Peyer's patch (tissue), 4 donors: Measurements from ENCODE around the gene MUC5AC. TPM values are rescaled to one million over a fixed set of nuclear protein-coding genes. Genes with fewer than 3 reads are reported as not detected.

Experiments
- DNase-seq, 3 donors: peaks; one replicate each; pipeline ENCODE4 v3.0.0-alpha.2; 2017 to 2019
- H3K27ac ChIP-seq, 4 donors: fragments of 200-600 bp; sonication (generic); one replicate each; pipeline ENCODE4 v1.5.1; 2016 to 2019
- H3K27me3 ChIP-seq, 2 donors: fragments of 200-600 bp; sonication (generic); one replicate each; pipeline ENCODE4 v1.5.1; 2019
- H3K36me3 ChIP-seq, 3 donors: fragments of 200-600 bp; sonication (generic); one replicate each; pipeline ENCODE4 v1.5.1; 2016 to 2019
- H3K4me1 ChIP-seq, 4 donors: fragments of 200-600 bp; sonication (generic); one replicate each; pipeline ENCODE4 v1.5.1; 2016 to 2019
- H3K4me3 ChIP-seq, 4 donors: fragments of 200-600 bp; sonication (generic); 1 replicate in 3 of 4; 2 replicates in 1 of 4; pipeline ENCODE4 v1.5.1; 2016 to 2019; ENCODE audit warnings: mild to moderate bottlenecking in 1 of 4
- H3K9me3 ChIP-seq, 4 donors: fragments of 200-600 bp; sonication (generic); one replicate each; pipeline ENCODE4 v1.5.1; 2016 to 2019; ENCODE audit warnings: mild to moderate bottlenecking in 1 of 4
- CTCF ChIP-seq, 6 experiments: fragments of 450-650 bp in 4 of 6; fragments of 200-600 bp in 2 of 6; sonication (generic) in 1 of 6; IDR thresholded peaks; one replicate each; pipeline ENCODE4 v1.5.1; 2017 to 2019; ENCODE audit warnings: antibody characterized with exemption in 6 of 6, mild to moderate bottlenecking in 3 of 6, moderate library complexity in 1 of 6
- POLR2A ChIP-seq, 2 donors: fragments of 450-650 bp; IDR thresholded peaks; one replicate each; pipeline ENCODE4 v1.5.1; 2017; ENCODE audit warnings: antibody characterized with exemption in 2 of 2, mild to moderate bottlenecking in 2 of 2, moderate library complexity in 2 of 2
- total RNA-seq, 4 donors: library from RNA; depleted of rRNA; stranded (reverse); fragments of >200 nt; gene quantifications; one replicate each; pipeline ENCODE4 v1.1.0, GENCODE V29; 2016

MUC5AC gene
- total RNA-seq, 4 donors from 2014 or later: not detected

- no peaks in the 10 kb centered on the region for H3K4me1 ChIP-seq
- H3K4me3 ChIP-seq: no peak overlapping the region
- no peak overlapping the region for H3K27ac ChIP-seq
- no peaks in the 10 kb centered on the region for H3K27me3 ChIP-seq
- peak in 2 of 3 donors; percentile 13 to 43 for DNase-seq
- no peak for TF ChIP-seq CTCF (IDR thresholded peaks at IDR 0.05)
- no peak for TF ChIP-seq POLR2A (IDR thresholded peaks at IDR 0.05)
- H3K36me3 ChIP-seq: no peaks in the 10 kb centered on the region
- no peaks in the 10 kb centered on the region for H3K9me3 ChIP-seq
Measured at GRCh38 chr11:1225386-1226225, 67.9 kb downstream of the MUC5AC start.

- Histone ChIP-seq H3K27ac (no peak overlapping the region), H3K27me3 (no peaks in the 10 kb centered on the region)
- DNase-seq: peak in 2 of 3 donors; percentile 43 to 45
Measured at GRCh38 chr11:1226226-1226985, 68.7 kb downstream of the MUC5AC start.

GRCh38 chr11:1226986-1227550, 69.3 kb downstream of the MUC5AC start:
- H3K27ac ChIP-seq: no peak overlapping the region
- no peaks in the 10 kb centered on the region for H3K36me3 ChIP-seq
- H3K9me3 ChIP-seq: no peaks in the 10 kb centered on the region
- H3K4me1 ChIP-seq: no peaks in the 10 kb centered on the region
- H3K4me3 ChIP-seq: no peak overlapping the region
- no peak for TF ChIP-seq POLR2A (IDR thresholded peaks at IDR 0.05)
- peak in 1 of 6 experiments; percentile 6 for TF ChIP-seq CTCF (IDR thresholded peaks at IDR 0.05)
- no peaks in the 10 kb centered on the region for H3K27me3 ChIP-seq
- peak in 1 of 3 donors; percentile 38 for DNase-seq

More at GRCh38 chr11:1226226-1226985, 68.7 kb downstream of the MUC5AC start:
- TF ChIP-seq POLR2A (IDR thresholded peaks at IDR 0.05) (no peak), CTCF (IDR thresholded peaks at IDR 0.05) (no peak)
- no peak overlapping the region for H3K4me3 ChIP-seq
- no peaks in the 10 kb centered on the region for H3K36me3 ChIP-seq
- no peaks in the 10 kb centered on the region for H3K9me3 ChIP-seq
- H3K4me1 ChIP-seq: no peaks in the 10 kb centered on the region

GRCh38 chr11:1227551-1228100, 69.9 kb downstream of the MUC5AC start:
- no peaks in the 10 kb centered on the region for H3K27me3 ChIP-seq
- H3K4me3 ChIP-seq: no peak overlapping the region
- H3K36me3 ChIP-seq: no peaks in the 10 kb centered on the region
- peak in 1 of 3 donors; percentile 42 for DNase-seq
- no peaks in the 10 kb centered on the region for H3K9me3 ChIP-seq
- no peak overlapping the region for H3K27ac ChIP-seq
- no peak for TF ChIP-seq CTCF (IDR thresholded peaks at IDR 0.05)
- no peak for TF ChIP-seq POLR2A (IDR thresholded peaks at IDR 0.05)
- H3K4me1 ChIP-seq: no peaks in the 10 kb centered on the region

GRCh38 chr11:1228101-1228821, 70.5 kb downstream of the MUC5AC start:
- H3K4me1 ChIP-seq: peaks cover 0 to 6% (median 0%) of the 10 kb centered on the region in 4 donors
- no peak overlapping the region for H3K4me3 ChIP-seq
- no peaks in the 10 kb centered on the region for H3K27me3 ChIP-seq
- no peaks in the 10 kb centered on the region for H3K36me3 ChIP-seq
- DNase-seq: peak in 1 of 3 donors; percentile 46
- H3K9me3 ChIP-seq: no peaks in the 10 kb centered on the region
- H3K27ac ChIP-seq: no peak overlapping the region
- TF ChIP-seq POLR2A (IDR thresholded peaks at IDR 0.05) (no peak), CTCF (IDR thresholded peaks at IDR 0.05) (no peak)
